Measurements from ENCODE around the gene PPP1R36.
A peak's percentile ranks its signal among the peaks of the same experiment; 100 is the strongest.
"Not testable (repeated sequence)": the region's sequence is repeated elsewhere in the genome, so short reads cannot be mapped to it uniquely, and the experiment has no call there.

The PPP1R36 gene

DNA sequence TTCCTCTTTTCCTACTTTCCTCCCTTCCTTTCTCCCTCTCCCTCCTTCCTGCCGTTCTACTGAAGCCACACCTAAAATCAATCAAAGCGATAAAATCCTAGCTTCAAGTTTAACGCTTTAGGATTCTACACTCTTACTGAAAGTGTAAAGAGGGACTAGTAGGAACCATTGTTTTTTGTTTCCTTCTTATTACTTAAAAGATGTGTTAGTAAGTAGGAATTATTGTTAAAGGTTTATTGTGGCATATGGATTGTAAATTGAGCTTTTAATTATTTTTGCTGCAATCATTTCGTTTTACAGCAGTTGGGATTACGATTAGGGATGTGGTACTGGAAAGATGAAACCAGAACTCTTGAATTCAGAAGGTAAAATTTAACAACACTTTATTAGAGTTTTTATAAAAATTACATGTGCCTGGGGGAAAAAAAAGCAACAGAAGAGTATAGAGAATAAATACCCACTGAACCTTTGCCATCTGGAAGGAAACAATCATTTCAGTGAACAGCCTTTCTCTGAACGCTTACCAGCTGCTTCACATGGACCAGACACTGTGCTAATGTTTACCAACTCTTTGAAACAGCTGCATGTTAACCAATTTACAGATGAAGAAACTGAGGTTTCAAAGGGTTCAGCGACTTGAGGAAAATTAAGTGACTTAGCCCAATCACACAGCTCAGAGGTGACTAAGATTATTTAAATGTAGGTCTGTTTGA is 1.0 kb downstream of the PPP1R36 start:
- Histone ChIP-seq H3K36me3 (ENCODE audit: insufficient read depth, low read length) (no peaks in the 10 kb centered on the region), H3K4me1 (ENCODE audit: insufficient read depth, low read length) (peaks cover 13% of the 10 kb centered on the region), H3K4me3 (ENCODE audit: low read depth in 1 of 2, low read length in 2 of 2) (no peak overlapping the region), H3K27ac (ENCODE audit: low read depth, low read length) (no peak overlapping the region), H3K9ac (ENCODE audit: low read length) (no peak overlapping the region), H3K9me3 (ENCODE audit: low read length) (no peaks in the 10 kb centered on the region), H3K27me3 (ENCODE audit: control insufficient read depth in 1 of 2, insufficient read depth in 2 of 2, low read length in 2 of 2) (no peaks in the 10 kb centered on the region)

- H3K36me3 ChIP-seq (ENCODE audit: insufficient read depth, low read length) = no peaks in the 10 kb centered on the region
- no peaks in the 10 kb centered on the region for H3K9me3 ChIP-seq (ENCODE audit: low read length)
- no peak overlapping the region for H3K27ac ChIP-seq (ENCODE audit: low read depth, low read length)
- no peaks in the 10 kb centered on the region for H3K27me3 ChIP-seq (ENCODE audit: control insufficient read depth in 1 of 2, insufficient read depth in 2 of 2, low read length in 2 of 2)
- H3K9ac ChIP-seq (ENCODE audit: low read length) = no peak overlapping the region
- H3K4me3 ChIP-seq (ENCODE audit: low read depth in 1 of 2, low read length in 2 of 2) = no peak overlapping the region
- H3K4me1 ChIP-seq (ENCODE audit: insufficient read depth, low read length) = peaks cover 7% of the 10 kb centered on the region
Measured at GRCh38 chr14:64554556-64554955, 4.8 kb downstream of the PPP1R36 start.

- no peak overlapping the region for H3K4me3 ChIP-seq (ENCODE audit: low read depth in 1 of 2, low read length in 2 of 2)
- H3K4me1 ChIP-seq (ENCODE audit: insufficient read depth, low read length) = no peaks in the 10 kb centered on the region
- no peaks in the 10 kb centered on the region for H3K9me3 ChIP-seq (ENCODE audit: low read length)
- no peak overlapping the region for H3K9ac ChIP-seq (ENCODE audit: low read length)
- no peak overlapping the region for H3K27ac ChIP-seq (ENCODE audit: low read depth, low read length)
- no peaks in the 10 kb centered on the region for H3K27me3 ChIP-seq (ENCODE audit: control insufficient read depth in 1 of 2, insufficient read depth in 2 of 2, low read length in 2 of 2)
- H3K36me3 ChIP-seq (ENCODE audit: insufficient read depth, low read length) = no peaks in the 10 kb centered on the region
Measured at GRCh38 chr14:64556526-64556925, 6.8 kb downstream of the PPP1R36 start.

- not testable (repeated sequence) for H3K27ac ChIP-seq (ENCODE audit: low read depth, low read length); H3K4me3 ChIP-seq (ENCODE audit: low read depth in 1 of 2, low read length in 2 of 2); H3K9me3 ChIP-seq (ENCODE audit: low read length); H3K27me3 ChIP-seq (ENCODE audit: control insufficient read depth in 1 of 2, insufficient read depth in 2 of 2, low read length in 2 of 2); H3K9ac ChIP-seq (ENCODE audit: low read length); H3K4me1 ChIP-seq (ENCODE audit: insufficient read depth, low read length); H3K36me3 ChIP-seq (ENCODE audit: insufficient read depth, low read length)
Measured at GRCh38 chr14:64558216-64558615, 8.5 kb downstream of the PPP1R36 start.

GRCh38 chr14:64561631-64562030 is 11.9 kb downstream of the PPP1R36 start:
- H3K4me1 ChIP-seq (ENCODE audit: insufficient read depth, low read length) = peaks cover 4% of the 10 kb centered on the region
- H3K4me3 ChIP-seq (ENCODE audit: low read depth in 1 of 2, low read length in 2 of 2) = no peak overlapping the region
- H3K27ac ChIP-seq (ENCODE audit: low read depth, low read length) = no peak overlapping the region
- H3K27me3 ChIP-seq (ENCODE audit: control insufficient read depth in 1 of 2, insufficient read depth in 2 of 2, low read length in 2 of 2) = no peaks in the 10 kb centered on the region
- H3K36me3 ChIP-seq (ENCODE audit: insufficient read depth, low read length) = no peaks in the 10 kb centered on the region
- no peaks in the 10 kb centered on the region for H3K9me3 ChIP-seq (ENCODE audit: low read length)
- H3K9ac ChIP-seq (ENCODE audit: low read length) = no peak overlapping the region

DNA sequence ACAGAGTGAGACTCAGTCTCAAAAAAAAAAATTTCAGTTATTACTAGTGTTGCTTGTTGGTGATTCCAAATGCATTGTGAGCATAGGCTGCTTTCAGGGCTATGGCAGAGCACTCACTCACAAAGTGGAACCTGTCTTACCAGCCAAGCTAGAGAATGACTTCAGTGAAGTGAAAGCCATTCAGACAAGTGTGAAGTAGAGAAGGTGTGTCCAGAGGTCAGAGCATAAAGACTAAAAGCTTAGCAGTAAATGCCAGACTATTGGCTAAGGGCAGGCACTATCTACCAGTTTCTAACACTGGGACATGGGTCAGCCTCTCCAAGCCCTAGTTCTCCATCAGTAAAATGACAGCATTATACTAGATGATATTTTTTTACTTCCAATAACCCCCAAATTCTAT is 12.7 kb downstream of the PPP1R36 start:
- no peak overlapping the region for H3K27ac ChIP-seq (ENCODE audit: low read depth, low read length)
- peaks cover 11% of the 10 kb centered on the region for H3K4me1 ChIP-seq (ENCODE audit: insufficient read depth, low read length)
- H3K4me3 ChIP-seq (ENCODE audit: low read depth in 1 of 2, low read length in 2 of 2) = no peak overlapping the region
- H3K27me3 ChIP-seq (ENCODE audit: control insufficient read depth in 1 of 2, insufficient read depth in 2 of 2, low read length in 2 of 2) = no peaks in the 10 kb centered on the region
- H3K36me3 ChIP-seq (ENCODE audit: insufficient read depth, low read length) = no peaks in the 10 kb centered on the region
- no peaks in the 10 kb centered on the region for H3K9me3 ChIP-seq (ENCODE audit: low read length)
- no peak overlapping the region for H3K9ac ChIP-seq (ENCODE audit: low read length)

DNA sequence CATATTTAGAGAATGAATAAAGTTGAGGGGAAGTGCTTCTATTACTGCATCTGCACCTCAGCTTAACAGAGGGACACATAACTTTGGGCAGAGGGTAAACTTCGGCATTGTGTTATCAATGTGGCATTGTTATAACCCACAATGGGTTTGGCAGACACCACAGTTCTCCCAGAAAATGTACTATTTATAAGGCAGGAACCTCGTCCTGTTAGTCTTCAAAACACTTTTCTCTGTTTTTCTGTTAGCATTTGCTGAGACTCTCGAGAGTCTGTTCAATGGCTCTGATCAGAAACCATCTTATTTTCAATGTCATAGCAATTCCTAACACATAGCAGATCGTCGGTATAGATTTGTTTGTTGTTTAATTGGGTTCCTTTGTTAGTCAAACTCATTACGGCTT is 13.9 kb downstream of the PPP1R36 start:
- no peak overlapping the region for H3K27ac ChIP-seq (ENCODE audit: low read depth, low read length)
- no peaks in the 10 kb centered on the region for H3K9me3 ChIP-seq (ENCODE audit: low read length)
- no peak overlapping the region for H3K4me3 ChIP-seq (ENCODE audit: low read depth in 1 of 2, low read length in 2 of 2)
- no peaks in the 10 kb centered on the region for H3K27me3 ChIP-seq (ENCODE audit: control insufficient read depth in 1 of 2, insufficient read depth in 2 of 2, low read length in 2 of 2)
- H3K4me1 ChIP-seq (ENCODE audit: insufficient read depth, low read length) = peaks cover 18% of the 10 kb centered on the region
- H3K36me3 ChIP-seq (ENCODE audit: insufficient read depth, low read length) = no peaks in the 10 kb centered on the region
- H3K9ac ChIP-seq (ENCODE audit: low read length) = no peak overlapping the region

DNA sequence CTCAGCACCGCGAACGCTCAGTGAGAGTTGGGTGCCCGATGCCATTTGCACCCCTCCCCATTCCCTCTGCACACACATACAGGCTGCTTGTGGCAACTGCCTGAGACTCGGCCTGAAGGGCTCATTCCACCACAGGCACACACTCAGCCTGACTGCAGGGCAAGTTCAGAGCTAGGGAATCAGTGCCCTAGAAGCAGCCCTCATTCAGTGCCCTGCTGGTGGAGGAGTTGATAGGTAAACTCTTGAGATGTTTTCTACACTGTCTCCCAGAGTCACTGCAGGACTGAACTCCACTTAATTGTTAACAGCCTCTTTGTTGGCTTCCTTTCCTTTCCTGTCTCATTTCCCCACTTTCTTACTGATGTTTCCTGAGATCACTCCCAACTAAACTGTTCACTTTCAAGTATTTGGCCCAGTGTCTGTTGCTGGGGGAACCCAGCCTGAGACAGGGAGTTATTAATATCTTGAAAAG is 16.9 kb downstream of the PPP1R36 start:
- peaks cover 27% of the 10 kb centered on the region for H3K4me1 ChIP-seq (ENCODE audit: insufficient read depth, low read length)
- no peak overlapping the region for H3K9ac ChIP-seq (ENCODE audit: low read length)

GRCh38 chr14:64569138-64569631 is 19.4 kb downstream of the PPP1R36 start:
- H3K9ac ChIP-seq (ENCODE audit: low read length) = no peak overlapping the region
- no peak overlapping the region for H3K4me3 ChIP-seq (ENCODE audit: low read depth in 1 of 2, low read length in 2 of 2)
- no peaks in the 10 kb centered on the region for H3K36me3 ChIP-seq (ENCODE audit: insufficient read depth, low read length)
- peak overlapping the region; percentile 5 for H3K27ac ChIP-seq (ENCODE audit: low read depth, low read length)
- peaks cover 41% of the 10 kb centered on the region for H3K4me1 ChIP-seq (ENCODE audit: insufficient read depth, low read length)
- H3K9me3 ChIP-seq (ENCODE audit: low read length) = no peaks in the 10 kb centered on the region
- H3K27me3 ChIP-seq (ENCODE audit: control insufficient read depth in 1 of 2, insufficient read depth in 2 of 2, low read length in 2 of 2) = no peaks in the 10 kb centered on the region

More for the DNA sequence above, 16.9 kb downstream of the PPP1R36 start:
- H3K27ac ChIP-seq (ENCODE audit: low read depth, low read length) = peak overlapping the region; percentile 61
- H3K9me3 ChIP-seq (ENCODE audit: low read length) = no peaks in the 10 kb centered on the region
- no peak overlapping the region for H3K4me3 ChIP-seq (ENCODE audit: low read depth in 1 of 2, low read length in 2 of 2)
- H3K27me3 ChIP-seq (ENCODE audit: control insufficient read depth in 1 of 2, insufficient read depth in 2 of 2, low read length in 2 of 2) = no peaks in the 10 kb centered on the region
- H3K36me3 ChIP-seq (ENCODE audit: insufficient read depth, low read length) = no peaks in the 10 kb centered on the region

- not testable (repeated sequence) for H3K9ac ChIP-seq (ENCODE audit: low read length); H3K9me3 ChIP-seq (ENCODE audit: low read length); H3K4me3 ChIP-seq (ENCODE audit: low read depth in 1 of 2, low read length in 2 of 2); H3K27me3 ChIP-seq (ENCODE audit: control insufficient read depth in 1 of 2, insufficient read depth in 2 of 2, low read length in 2 of 2); H3K36me3 ChIP-seq (ENCODE audit: insufficient read depth, low read length)
- peak overlapping the region; percentile 35 for H3K27ac ChIP-seq (ENCODE audit: low read depth, low read length)
- peaks cover 41% of the 10 kb centered on the region for H3K4me1 ChIP-seq (ENCODE audit: insufficient read depth, low read length)
Measured at GRCh38 chr14:64569646-64570045, 19.9 kb downstream of the PPP1R36 start.

GRCh38 chr14:64572386-64573104 is 22.8 kb downstream of the PPP1R36 start:
- Histone ChIP-seq H3K9me3 (ENCODE audit: low read length) (no peaks in the 10 kb centered on the region), H3K27ac (ENCODE audit: low read depth, low read length) (peak overlapping the region; percentile 73), H3K4me1 (ENCODE audit: insufficient read depth, low read length) (peaks cover 30% of the 10 kb centered on the region), H3K36me3 (ENCODE audit: insufficient read depth, low read length) (no peaks in the 10 kb centered on the region), H3K4me3 (ENCODE audit: low read depth in 1 of 2, low read length in 2 of 2) (peak overlapping the region in 1 of 2 donors; percentile 3), H3K9ac (ENCODE audit: low read length) (no peak overlapping the region), H3K27me3 (ENCODE audit: control insufficient read depth in 1 of 2, insufficient read depth in 2 of 2, low read length in 2 of 2) (no peaks in the 10 kb centered on the region)

All from muscle layer of colon (tissue), 2 donors.